H9 (cell line): ENCODE results near the gene PCDHB7. TPM values are rescaled to one million over a fixed set of nuclear protein-coding genes. Genes with fewer than 3 reads are reported as not detected.
"Not testable (repeated sequence)": the region's sequence is repeated elsewhere in the genome, so short reads cannot be mapped to it uniquely, and the experiment has no call there.

Experiments
- DNase-seq: peaks from one replicate; pipeline ENCODE4 v3.0.0-alpha.2; 2017
- H2AFZ ChIP-seq: one replicate; pipeline ENCODE4 v1.6.1; 2013; ENCODE audit warnings: mild to moderate bottlenecking, low read length, control low read depth, moderate library complexity
- H2AK5ac ChIP-seq: 2 replicates; pipeline ENCODE4 v1.6.1; 2013; ENCODE audit warnings: low read length, control low read depth, mixed read lengths; ENCODE audit not compliant: insufficient read length
- H2BK120ac ChIP-seq: one replicate; pipeline ENCODE4 v1.6.1; 2013; ENCODE audit warnings: low read depth, mild to moderate bottlenecking, low read length, control low read depth, inconsistent platforms; ENCODE audit not compliant: poor library complexity, severe bottlenecking
- H2BK12ac ChIP-seq: 2 replicates; pipeline ENCODE4 v1.6.1; 2013; ENCODE audit warnings: low read length, control low read depth, mixed read lengths, low read depth; ENCODE audit not compliant: insufficient read length
- H2BK15ac ChIP-seq: 2 replicates; pipeline ENCODE4 v1.6.1; 2013; ENCODE audit warnings: low read depth, low read length, control low read depth
- H2BK20ac ChIP-seq: one replicate; pipeline ENCODE4 v1.6.1; 2013; ENCODE audit warnings: low read depth, mild to moderate bottlenecking, low read length, control low read depth, inconsistent platforms; ENCODE audit not compliant: poor library complexity, severe bottlenecking
- H2BK5ac ChIP-seq: 2 replicates; pipeline ENCODE4 v1.6.1; 2013; ENCODE audit warnings: low read length, control low read depth, mixed read lengths; ENCODE audit not compliant: insufficient read length
- H3K14ac ChIP-seq: 2 replicates; pipeline ENCODE4 v1.6.1; 2013; ENCODE audit warnings: low read length, control low read depth; ENCODE audit not compliant: insufficient read depth
- H3K18ac ChIP-seq: 2 replicates; pipeline ENCODE4 v1.6.1; 2013; ENCODE audit warnings: low read depth, mild to moderate bottlenecking, mixed read lengths, low read length, control low read depth; ENCODE audit not compliant: insufficient read length
- H3K23ac ChIP-seq: 2 replicates; pipeline ENCODE4 v1.6.1; 2013; ENCODE audit warnings: low read length, control low read depth, mixed read lengths, low read depth; ENCODE audit not compliant: insufficient read length
- H3K23me2 ChIP-seq: 2 replicates; pipeline ENCODE4 v1.6.1; 2013; ENCODE audit warnings: low read depth, mild to moderate bottlenecking, mixed read lengths, low read length, control low read depth; ENCODE audit not compliant: insufficient read length, poor library complexity, severe bottlenecking
- H3K27ac ChIP-seq: 2 replicates; pipeline ENCODE4 v1.5.1; 2013; ENCODE audit warnings: low read length, control low read depth, mixed read lengths, low read depth; ENCODE audit not compliant: insufficient read length
- H3K27me3 ChIP-seq: 2 replicates; pipeline ENCODE4 v1.6.1; 2013; ENCODE audit warnings: low read length, control low read depth, inconsistent platforms; ENCODE audit not compliant: insufficient read depth
- H3K4ac ChIP-seq: 2 replicates; pipeline ENCODE4 v1.6.1; 2013; ENCODE audit warnings: low read depth, mild to moderate bottlenecking, control low read depth, inconsistent platforms, low read length, moderate library complexity
- H3K4me1 ChIP-seq: 2 replicates; pipeline ENCODE4 v1.6.1; 2013; ENCODE audit warnings: low read length, control low read depth, inconsistent platforms; ENCODE audit not compliant: insufficient read depth
- H3K4me2 ChIP-seq: 2 replicates; pipeline ENCODE4 v1.6.1; 2013; ENCODE audit warnings: low read length, control low read depth, mixed read lengths; ENCODE audit not compliant: insufficient read length, insufficient read depth
- H3K56ac ChIP-seq: 2 replicates; pipeline ENCODE4 v1.6.1; 2013; ENCODE audit warnings: low read depth, mild to moderate bottlenecking, mixed read lengths, low read length, control low read depth; ENCODE audit not compliant: insufficient read length
- H3K79me1 ChIP-seq: 2 replicates; pipeline ENCODE4 v1.6.1; 2013; ENCODE audit warnings: low read depth, mild to moderate bottlenecking, moderate library complexity, low read length, control low read depth, inconsistent platforms; ENCODE audit not compliant: insufficient read depth, poor library complexity, severe bottlenecking
- H3K79me2 ChIP-seq: 2 replicates; pipeline ENCODE4 v1.6.1; 2013; ENCODE audit warnings: low read length, control low read depth, inconsistent platforms; ENCODE audit not compliant: insufficient read depth
- H3K9ac ChIP-seq: 2 replicates; pipeline ENCODE4 v1.6.1; 2013; ENCODE audit warnings: low read length, control low read depth, mixed read lengths; ENCODE audit not compliant: insufficient read length; ENCODE audit errors: extremely low read depth
- H3K9me3 ChIP-seq: one replicate; pipeline ENCODE4 v1.6.1; 2013; ENCODE audit warnings: low read depth, low read length, inconsistent platforms; ENCODE audit not compliant: control insufficient read depth
- H3T11ph ChIP-seq: one replicate; pipeline ENCODE4 v1.6.1; 2013; ENCODE audit warnings: mild to moderate bottlenecking, low read length, control low read depth, inconsistent platforms
- H4K20me1 ChIP-seq: one replicate; pipeline ENCODE4 v1.6.1; 2013; ENCODE audit not compliant: control insufficient read depth, insufficient read length, insufficient read depth
- H4K5ac ChIP-seq: 2 replicates; pipeline ENCODE4 v1.6.1; 2013; ENCODE audit warnings: low read depth, mild to moderate bottlenecking, mixed read lengths, low read length, control low read depth; ENCODE audit not compliant: insufficient read length
- H4K8ac ChIP-seq: replicated peaks from 2 replicates; pipeline ENCODE4 v1.6.1; 2013; ENCODE audit warnings: low read length, control low read depth, mixed read lengths, low read depth; ENCODE audit not compliant: insufficient read length
- H4K91ac ChIP-seq: 2 replicates; pipeline ENCODE4 v1.6.1; 2013; ENCODE audit warnings: low read depth, mild to moderate bottlenecking, moderate library complexity, mixed read lengths, low read length, control low read depth; ENCODE audit not compliant: insufficient read length
- H3K27ac Mint-ChIP-seq, 3 experiments: 2 replicates in 2 of 3; 3 replicates in 1 of 3; pipeline ENCODE4 v1.8.0; 2020 to 2021; ENCODE audit warnings: mixed read lengths in 3 of 3, mild to moderate bottlenecking in 1 of 3, moderate library complexity in 1 of 3
- H3K27me3 Mint-ChIP-seq: 2 replicates; pipeline ENCODE4 v1.8.0; 2021; ENCODE audit warnings: low read depth, mild to moderate bottlenecking, moderate library complexity, mixed read lengths
- H3K36me3 Mint-ChIP-seq, 3 experiments: 2 replicates in 2 of 3; 3 replicates in 1 of 3; pipeline ENCODE4 v1.8.0; 2020 to 2021; ENCODE audit warnings: low read depth in 3 of 3, mixed read lengths in 3 of 3; ENCODE audit not compliant: insufficient read depth in 1 of 3
- H3K4me1 Mint-ChIP-seq, 2 experiments: 2 replicates each; pipeline ENCODE4 v1.8.0; 2020; ENCODE audit warnings: mixed read lengths in 2 of 2
- H3K4me3 Mint-ChIP-seq, 2 experiments: 2 replicates in 1 of 2; 3 replicates in 1 of 2; pipeline ENCODE4 v1.8.0; 2020 to 2021; ENCODE audit warnings: mild to moderate bottlenecking in 2 of 2, mixed read lengths in 2 of 2, moderate library complexity in 1 of 2
- H3K9me3 Mint-ChIP-seq, 2 experiments: 2 replicates in 1 of 2; 3 replicates in 1 of 2; pipeline ENCODE4 v1.8.0; 2020; ENCODE audit warnings: mild to moderate bottlenecking in 2 of 2, mixed read lengths in 2 of 2, moderate library complexity in 1 of 2
- WGBS: extraction: QIAGEN DNeasy Blood & Tissue Kit; methylation state at CpG from one replicate; pipeline ENCODE4 v1.1.7; 2013; ENCODE audit warnings: missing lambda C conversion rate, low lambda C conversion rate, mixed read lengths; ENCODE audit not compliant: insufficient read length; ENCODE audit errors: extremely low coverage; 5-methylcytosine and 5-hydroxymethylcytosine counted together
- total RNA-seq: library from RNA; stranded (reverse); gene quantifications from 2 replicates; pipeline ENCODE4 v1.2.1, GENCODE V29; 2021
- TF ChIP-seq, protein P1 (sequence below): fragments of 200-600 bp; sonication (generic); conservative IDR thresholded peaks from 3 replicates; pipeline ENCODE4 v1.8.0; 2021; ENCODE audit warnings: antibody characterized with exemption, mild to moderate bottlenecking

PCDHB7 gene
- total RNA-seq, 1 experiment from 2014 or later = 0.52 TPM

DNA sequence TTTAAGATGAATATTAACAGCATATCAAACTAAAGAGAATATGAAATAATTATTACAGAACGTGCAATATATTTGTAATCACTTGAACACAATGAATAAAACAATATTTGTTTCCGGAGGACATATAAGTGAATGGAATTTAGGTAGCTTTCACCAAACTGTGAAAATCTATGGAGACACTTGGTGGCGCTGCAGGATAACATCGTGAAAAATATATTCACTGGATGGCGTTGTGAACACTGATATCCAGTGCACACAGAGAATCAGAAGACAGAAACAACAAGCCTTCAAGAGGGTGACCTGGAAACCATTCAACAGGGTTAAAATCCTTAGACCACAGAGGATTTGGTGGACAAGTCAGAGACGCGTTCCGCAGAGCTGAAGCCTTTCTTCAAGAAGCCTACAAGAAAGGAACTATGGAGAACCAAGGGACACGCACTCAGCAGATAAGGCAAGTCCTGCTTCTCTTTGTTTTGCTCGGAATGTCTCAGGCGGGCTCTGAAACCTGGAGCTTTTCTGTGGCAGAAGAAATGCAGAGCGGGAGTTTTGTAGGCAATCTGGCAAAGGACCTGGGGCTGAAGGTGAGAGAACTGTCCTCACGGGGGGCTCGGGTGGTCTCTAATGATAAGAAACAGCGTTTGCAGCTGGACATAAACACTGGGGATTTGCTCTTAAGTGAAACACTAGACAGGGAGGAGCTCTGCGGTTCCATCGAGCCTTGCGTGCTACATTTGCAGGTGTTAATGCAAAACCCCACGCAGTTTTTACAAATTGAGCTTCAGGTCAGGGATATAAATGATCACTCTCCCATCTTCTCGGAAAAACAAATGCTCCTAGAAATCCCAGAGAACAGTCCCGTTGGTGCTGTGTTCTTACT, 27.2 kb downstream of the PCDHB7 start, which contains the start of gene PCDHB11:
Gene PCDHB11, plus strand, starts transcription at position 269 of the 877 bp plus-strand sequence. Its CDS starts 148 bp downstream, at position 417.
- peaks cover 2% of the 10 kb centered on the region; the same call in 1 of the 2 replicates for H3K27me3 Mint-ChIP-seq
- no peak within 1 kb of the TSS for H3K23ac ChIP-seq
- H2BK12ac ChIP-seq = no peak within 1 kb of the TSS
- peaks cover 7 to 23% (median 8%) of the 10 kb centered on the region in 3 experiments; a peak in 6 of 7 replicates for H3K36me3 Mint-ChIP-seq
- peak within 1 kb of the TSS; percentile 7 for H2AFZ ChIP-seq
- no peaks in the 10 kb centered on the region for H3K9me3 ChIP-seq
- H3K27me3 ChIP-seq = no peaks in the 10 kb centered on the region
- no peak within 1 kb of the TSS for H3K56ac ChIP-seq
- no peak within 1 kb of the TSS for H3K14ac ChIP-seq
- no peak within 1 kb of the TSS for H3K9ac ChIP-seq
- H3K23me2 ChIP-seq = no peaks in the 10 kb centered on the region
- WGBS = no CpG with 5 or more reads among the region's 21 CpGs
- H2BK15ac ChIP-seq = no peak within 1 kb of the TSS
- H4K8ac ChIP-seq = no peak within 1 kb of the TSS
- H2BK5ac ChIP-seq = no peak within 1 kb of the TSS
- no peak within 1 kb of the TSS for H3K18ac ChIP-seq
- H3K4me1 Mint-ChIP-seq = peaks cover 0 to 7% of the 10 kb centered on the region in 2 experiments; a peak in 1 of 4 replicates
- TF ChIP-seq, protein P1, sequence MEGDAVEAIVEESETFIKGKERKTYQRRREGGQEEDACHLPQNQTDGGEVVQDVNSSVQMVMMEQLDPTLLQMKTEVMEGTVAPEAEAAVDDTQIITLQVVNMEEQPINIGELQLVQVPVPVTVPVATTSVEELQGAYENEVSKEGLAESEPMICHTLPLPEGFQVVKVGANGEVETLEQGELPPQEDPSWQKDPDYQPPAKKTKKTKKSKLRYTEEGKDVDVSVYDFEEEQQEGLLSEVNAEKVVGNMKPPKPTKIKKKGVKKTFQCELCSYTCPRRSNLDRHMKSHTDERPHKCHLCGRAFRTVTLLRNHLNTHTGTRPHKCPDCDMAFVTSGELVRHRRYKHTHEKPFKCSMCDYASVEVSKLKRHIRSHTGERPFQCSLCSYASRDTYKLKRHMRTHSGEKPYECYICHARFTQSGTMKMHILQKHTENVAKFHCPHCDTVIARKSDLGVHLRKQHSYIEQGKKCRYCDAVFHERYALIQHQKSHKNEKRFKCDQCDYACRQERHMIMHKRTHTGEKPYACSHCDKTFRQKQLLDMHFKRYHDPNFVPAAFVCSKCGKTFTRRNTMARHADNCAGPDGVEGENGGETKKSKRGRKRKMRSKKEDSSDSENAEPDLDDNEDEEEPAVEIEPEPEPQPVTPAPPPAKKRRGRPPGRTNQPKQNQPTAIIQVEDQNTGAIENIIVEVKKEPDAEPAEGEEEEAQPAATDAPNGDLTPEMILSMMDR = peak; percentile 79
- H4K20me1 ChIP-seq = no peaks in the 10 kb centered on the region
- H2BK120ac ChIP-seq = no peak within 1 kb of the TSS
- H3K4ac ChIP-seq = no peak within 1 kb of the TSS
- H3K4me1 ChIP-seq = no peaks in the 10 kb centered on the region
- no peak within 1 kb of the TSS for H3K27ac ChIP-seq
- H3K9me3 Mint-ChIP-seq = peaks cover 31 to 36% of the 10 kb centered on the region in 2 experiments
- no peak for DNase-seq
- H4K91ac ChIP-seq = no peak within 1 kb of the TSS
- no peak within 1 kb of the TSS for H4K5ac ChIP-seq
- H3K4me3 Mint-ChIP-seq = peak within 1 kb of the TSS; percentile 49 to 64; a peak in 3 of 5 replicates
- no peak within 1 kb of the TSS for H2AK5ac ChIP-seq
- peak within 1 kb of the TSS in 1 of 3 experiments; percentile 90; a peak in 2 of 7 replicates for H3K27ac Mint-ChIP-seq
- no peaks in the 10 kb centered on the region for H3K79me2 ChIP-seq
- no peak within 1 kb of the TSS for H3K4me2 ChIP-seq
- no peak within 1 kb of the TSS for H3T11ph ChIP-seq
- no peaks in the 10 kb centered on the region for H3K79me1 ChIP-seq
- H2BK20ac ChIP-seq = no peak within 1 kb of the TSS

DNA sequence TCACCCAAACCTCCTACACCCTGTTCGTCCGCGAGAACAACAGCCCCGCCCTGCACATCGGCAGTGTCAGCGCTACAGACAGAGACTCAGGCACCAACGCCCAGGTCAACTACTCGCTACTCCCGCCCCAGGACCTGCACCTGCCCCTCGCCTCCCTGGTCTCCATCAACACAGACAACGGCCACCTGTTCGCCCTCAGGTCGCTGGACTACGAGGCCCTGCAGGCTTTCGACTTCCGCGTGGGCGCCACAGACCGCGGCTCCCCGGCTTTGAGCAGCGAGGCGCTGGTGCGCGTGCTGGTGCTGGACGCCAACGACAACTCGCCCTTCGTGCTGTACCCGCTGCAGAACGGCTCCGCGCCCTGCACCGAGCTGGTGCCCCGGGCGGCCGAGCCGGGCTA, 28.7 kb downstream of the PCDHB7 start:
- not testable (repeated sequence) for H3K14ac ChIP-seq, H3K27ac ChIP-seq, H4K20me1 ChIP-seq, H2AK5ac ChIP-seq, H3K4me1 Mint-ChIP-seq, H3K79me1 ChIP-seq, H3K27ac Mint-ChIP-seq, H2BK15ac ChIP-seq, H3T11ph ChIP-seq, H2BK120ac ChIP-seq, H4K8ac ChIP-seq, H3K4me2 ChIP-seq, H3K23ac ChIP-seq, H2BK5ac ChIP-seq, H3K4ac ChIP-seq, H2BK20ac ChIP-seq, H3K27me3 Mint-ChIP-seq, H2AFZ ChIP-seq, H3K79me2 ChIP-seq, H4K5ac ChIP-seq, H3K9me3 ChIP-seq, H3K18ac ChIP-seq, H3K56ac ChIP-seq, H3K4me1 ChIP-seq, H3K27me3 ChIP-seq, H3K9ac ChIP-seq, H3K4me3 Mint-ChIP-seq, H4K91ac ChIP-seq, H2BK12ac ChIP-seq, H3K23me2 ChIP-seq, DNase-seq
- Mint-ChIP-seq H3K9me3 (peaks cover 26 to 31% of the 10 kb centered on the region in 2 experiments), H3K36me3 (peaks cover 7 to 21% (median 7%) of the 10 kb centered on the region in 3 experiments; a peak in 6 of 7 replicates)
- WGBS = no CpG with 5 or more reads among the region's 38 CpGs
